ENCODE data around the gene PLIN3. TPM values are rescaled to one million over a fixed set of nuclear protein-coding genes. Genes with fewer than 3 reads are reported as not detected.
"Not testable (repeated sequence)": the region's sequence is repeated elsewhere in the genome, so short reads cannot be mapped to it uniquely, and the experiment has no call there.

The PLIN3 gene
- total RNA-seq, 1 donor = 193 TPM

DNA sequence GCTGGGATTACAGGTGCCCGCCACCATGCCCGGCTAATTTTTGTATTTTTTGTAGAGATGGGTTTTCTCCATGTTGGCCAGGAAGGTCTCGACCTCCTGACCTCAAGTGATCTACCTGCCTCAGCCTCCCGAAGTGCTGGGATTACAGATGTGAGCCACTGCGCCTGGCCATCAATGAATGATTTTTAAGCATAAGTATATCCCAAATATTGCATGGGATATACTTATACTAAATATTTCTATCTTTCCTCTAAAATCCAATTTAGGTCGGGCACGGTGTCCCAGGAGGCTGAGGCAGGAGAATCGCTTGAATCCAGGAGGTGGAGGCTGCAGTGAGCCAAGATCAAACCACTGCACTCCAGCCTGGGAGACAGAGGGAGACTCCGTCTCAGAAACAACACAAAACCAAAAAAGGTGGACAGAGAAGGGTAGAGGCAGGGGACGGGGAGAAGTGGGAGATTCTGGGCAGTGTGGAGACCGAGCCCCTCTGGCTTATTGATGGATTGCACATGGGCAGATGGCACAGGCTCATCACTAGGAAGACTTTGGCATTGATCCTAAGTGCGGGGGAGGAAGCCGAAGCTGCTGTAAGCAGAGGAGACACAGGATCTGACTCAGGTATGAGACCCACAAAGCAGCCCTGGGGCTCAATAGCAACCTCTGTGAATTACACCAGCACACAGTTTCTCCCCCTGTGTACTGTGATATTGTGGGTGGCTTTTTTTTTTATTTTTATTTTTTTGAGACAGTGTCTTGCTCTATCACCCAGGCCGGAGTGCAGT lies 21.8 kb upstream of the PLIN3 start:
- peak; percentile 36 for DNase-seq (ENCODE audit: low read depth)
- TF ChIP-seq CTCF (IDR thresholded peaks at IDR 0.05; ENCODE audit: insufficient read depth, low read depth, low read length) = no peak
- H3K4me3 ChIP-seq (ENCODE audit: low read depth, low read length) = no peak overlapping the region

DNA sequence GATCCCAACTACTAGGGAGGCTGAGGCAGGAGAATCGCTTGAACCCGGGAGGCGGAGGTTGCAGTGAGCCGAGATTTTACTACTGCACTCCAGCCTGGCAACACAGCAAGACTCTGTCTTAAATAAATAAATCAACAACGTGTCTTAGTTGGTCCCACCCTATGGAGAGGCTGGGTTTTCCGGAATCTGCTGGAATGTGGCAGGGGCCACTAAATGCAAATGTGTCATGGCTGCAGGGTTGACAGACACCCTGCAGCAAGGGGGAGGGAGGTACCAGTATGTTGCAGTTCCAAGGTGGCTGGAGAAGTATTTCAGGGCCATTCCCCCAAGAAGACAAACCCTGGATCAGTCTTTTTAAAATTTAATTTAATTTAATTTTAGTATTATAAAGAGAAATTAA lies 20.3 kb upstream of the PLIN3 start:
- not testable (repeated sequence) for H3K4me3 ChIP-seq (ENCODE audit: low read depth, low read length); DNase-seq (ENCODE audit: low read depth)

- H3K4me3 ChIP-seq (ENCODE audit: low read depth, low read length); DNase-seq (ENCODE audit: low read depth): not testable (repeated sequence)
Observed at GRCh38 chr19:4884993-4885392, 17.5 kb upstream of the PLIN3 start.

GRCh38 chr19:4882874-4883273 lies 15.4 kb upstream of the PLIN3 start:
- not testable (repeated sequence) for H3K4me3 ChIP-seq (ENCODE audit: low read depth, low read length); DNase-seq (ENCODE audit: low read depth)

DNA sequence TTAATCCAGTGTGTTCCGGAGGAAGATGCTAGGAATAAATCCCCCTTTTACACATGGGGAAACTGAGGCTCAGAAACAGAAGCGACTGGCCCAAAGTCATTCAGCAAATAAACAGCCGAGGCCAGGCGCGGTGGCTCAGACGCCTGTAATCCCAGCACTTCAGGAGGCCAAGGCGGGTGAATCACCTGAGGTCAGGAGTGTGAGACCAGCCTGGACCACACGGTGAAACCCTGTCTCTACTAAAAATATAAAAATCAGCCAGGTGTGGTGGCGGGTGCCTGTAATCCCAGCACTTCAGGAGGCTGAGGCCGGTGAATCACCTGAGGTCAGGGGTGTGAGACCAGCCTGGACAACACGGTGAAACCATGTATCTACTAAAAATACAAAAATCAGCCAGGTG lies 11.6 kb upstream of the PLIN3 start:
- H3K4me3 ChIP-seq (ENCODE audit: low read depth, low read length) = no peak overlapping the region
- DNase-seq (ENCODE audit: low read depth) = no peak
- TF ChIP-seq CTCF (IDR thresholded peaks at IDR 0.05; ENCODE audit: insufficient read depth, low read depth, low read length) = no peak

GRCh38 chr19:4878491-4878968 lies 11.1 kb upstream of the PLIN3 start:
- H3K4me3 ChIP-seq (ENCODE audit: low read depth, low read length) = no peak overlapping the region
- TF ChIP-seq CTCF (IDR thresholded peaks at IDR 0.05; ENCODE audit: insufficient read depth, low read depth, low read length) = no peak
- no peak for DNase-seq (ENCODE audit: low read depth)

DNA sequence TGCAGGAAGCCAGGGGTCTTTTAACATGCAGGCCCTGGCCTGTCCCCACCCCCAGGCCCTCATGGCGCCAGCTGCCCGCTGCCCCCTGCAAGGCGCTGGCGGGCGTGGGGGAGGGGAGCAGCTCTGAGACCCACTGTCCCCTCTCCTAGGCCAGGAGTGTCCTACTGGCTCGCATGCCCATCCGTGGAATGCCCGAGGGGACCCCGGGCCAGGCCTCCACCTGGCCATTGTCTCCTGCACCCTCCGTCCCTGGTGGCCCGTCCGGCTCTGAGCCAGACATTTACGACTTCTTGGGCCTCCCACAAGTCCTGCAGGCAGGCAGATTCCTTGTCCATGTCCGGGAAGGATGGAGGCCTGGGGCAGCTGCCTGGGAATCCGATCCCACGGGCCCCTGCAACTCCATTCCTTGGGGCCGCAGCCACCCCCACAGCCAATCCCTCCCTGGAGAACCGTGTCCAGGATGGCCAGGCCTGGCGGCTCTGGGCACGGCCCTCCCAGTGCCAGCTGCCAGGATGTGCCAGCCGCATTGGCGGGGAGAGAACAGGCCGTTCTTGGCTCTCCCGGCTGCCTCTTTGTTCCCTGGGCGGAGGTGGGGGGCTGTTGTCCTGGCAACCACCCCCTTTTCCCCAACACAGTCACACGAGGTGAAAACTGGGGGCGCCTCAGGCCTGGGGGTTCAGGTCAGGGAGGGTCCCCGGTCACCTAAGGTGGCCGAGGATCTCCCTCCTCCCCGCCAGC lies 10.5 kb upstream of the PLIN3 start:
- peak; percentile 13 for DNase-seq (ENCODE audit: low read depth)
- no peak for TF ChIP-seq CTCF (IDR thresholded peaks at IDR 0.05; ENCODE audit: insufficient read depth, low read depth, low read length)

DNA sequence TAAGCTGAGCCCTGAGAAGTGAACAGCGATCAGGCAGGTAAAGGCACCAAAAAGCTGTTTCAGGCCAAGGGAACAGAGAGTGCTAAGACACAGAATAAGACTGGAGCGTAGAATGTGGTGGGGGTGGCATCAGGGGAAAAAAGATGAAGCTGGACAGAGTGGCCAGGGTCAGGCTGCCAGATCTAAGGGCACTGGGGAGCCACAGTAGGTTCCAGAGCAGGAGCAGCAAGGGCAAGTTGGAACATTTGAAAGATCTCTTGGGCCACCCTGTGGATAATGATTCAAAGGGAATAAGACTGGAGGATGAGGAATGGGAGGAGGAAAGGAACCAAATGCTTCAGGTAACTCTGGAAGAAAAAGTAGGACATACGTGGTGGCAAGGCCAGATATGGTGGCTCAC lies 6.5 kb upstream of the PLIN3 start:
- H3K4me3 ChIP-seq (ENCODE audit: low read depth, low read length) = no peak overlapping the region
- no peak for DNase-seq (ENCODE audit: low read depth)
- TF ChIP-seq CTCF (IDR thresholded peaks at IDR 0.05; ENCODE audit: insufficient read depth, low read depth, low read length) = no peak

More for the DNA sequence above, 10.5 kb upstream of the PLIN3 start:
- no peak overlapping the region for H3K4me3 ChIP-seq (ENCODE audit: low read depth, low read length)

All from fibroblast of villous mesenchyme (primary cell).